Articular chondrocyte of knee joint (primary cell): Measurements from ENCODE around the gene AGTPBP1. TPM values are rescaled to one million over a fixed set of nuclear protein-coding genes. Genes with fewer than 3 reads are reported as not detected.

Experiments
- total RNA-seq: library from RNA; depleted of rRNA; stranded (reverse); fragments of >200 nt; gene quantifications from 2 replicates; pipeline ENCODE4 v1.2.3, GENCODE V29; 2012

AGTPBP1 gene
- total RNA-seq = 21.6 and 22.3 TPM in 2 replicates

GRCh38 chr9:85741875-85742596 is at the start of gene AGTPBP1:
TSS of gene AGTPBP1 (minus strand) at chr9:85741954. CDS start at chr9:85712533, 29,421 bp downstream.

Other genes with a start within 250 kb of the AGTPBP1 start
- 27.6 and 31.2 TPM in 2 replicates for gene NAA35, start 199.2 kb upstream of the AGTPBP1 start, total RNA-seq